Epithelial cell of proximal tubule (primary cell): ENCODE measurements around the gene FBXO48. TPM values are rescaled to one million over a fixed set of nuclear protein-coding genes. Genes with fewer than 3 reads are reported as not detected.
A peak's percentile ranks its signal among the peaks of the same experiment; 100 is the strongest.

Source experiments
- DNase-seq: peaks from one replicate; pipeline ENCODE4 v3.0.0-alpha.2; 2011; ENCODE audit warnings: low read depth
- H3K4me3 ChIP-seq: 2 replicates; pipeline ENCODE4 v1.5.1; 2011; ENCODE audit warnings: low read depth, mild to moderate bottlenecking, low read length
- CTCF ChIP-seq: conservative IDR thresholded peaks from 2 replicates; pipeline ENCODE4 v1.5.1; 2012; ENCODE audit warnings: low read depth, mild to moderate bottlenecking, low read length
- total RNA-seq: library from RNA; depleted of rRNA; stranded (reverse); fragments of >200 nt; gene quantifications from 2 replicates; pipeline ENCODE4 v1.2.3, GENCODE V29; 2015

The FBXO48 gene
- total RNA-seq, 1 donor from 2014 or later: 1.5 TPM

- DNase-seq: peak; percentile 39
- no peak overlapping the region for H3K4me3 ChIP-seq
- TF ChIP-seq CTCF: peak; percentile 90
These were observed 25.7 kb downstream of the FBXO48 start for GRCh38 chr2:68441179-68441993.

- no peak for DNase-seq
- no peak for TF ChIP-seq CTCF
- H3K4me3 ChIP-seq: no peak overlapping the region
These were observed 28.4 kb downstream of the FBXO48 start for GRCh38 chr2:68438455-68439303.

GRCh38 chr2:68436270-68436669 lies 30.8 kb downstream of the FBXO48 start:
- no peak for TF ChIP-seq CTCF
- no peak for DNase-seq
- H3K4me3 ChIP-seq: no peak overlapping the region

- H3K4me3 ChIP-seq: no peak overlapping the region
- no peak for TF ChIP-seq CTCF
- DNase-seq: no peak
These were observed 31.5 kb downstream of the FBXO48 start for GRCh38 chr2:68435615-68436014.

GRCh38 chr2:68434981-68435380 lies 32.1 kb downstream of the FBXO48 start:
- H3K4me3 ChIP-seq: no peak overlapping the region
- TF ChIP-seq CTCF: no peak
- DNase-seq: no peak

GRCh38 chr2:68432696-68433658 lies 34.1 kb downstream of the FBXO48 start:
- no peak for DNase-seq
- TF ChIP-seq CTCF: no peak
- H3K4me3 ChIP-seq: no peak overlapping the region
